ENCODE results near the gene IER2. TPM values are rescaled to one million over a fixed set of nuclear protein-coding genes. Genes with fewer than 3 reads are reported as not detected.
A peak's percentile ranks its signal among the peaks of the same experiment; 100 is the strongest.

The IER2 gene
- total RNA-seq, 1 experiment from 2014 or later, result 72.0 TPM

- H3K4me3 ChIP-seq (ENCODE audit: low read depth, low read length), result peak overlapping the region; percentile 62
- H3K9me3 Mint-ChIP-seq (ENCODE audit: unreplicated experiment), result no peaks in the 10 kb centered on the region
- POLR2A ChIA-PET, result interaction anchor here (0.5 to 1.3 kb wide), 6 partner anchors 15 to 1775 kb away, joined by 3 to 8 read pairs (median 5); partner anchors contain the start of genes NACC1 and SWSAP1
- peaks cover 23% of the 10 kb centered on the region for H3K4me1 Mint-ChIP-seq (ENCODE audit: low read depth, unreplicated experiment)
- DNase-seq, result peak; percentile 49 to 50
- BruUV-seq (replicated peaks), result no TSS peak
- H3K27me3 ChIP-seq (replicated peaks; ENCODE audit: control insufficient read depth, insufficient read depth, low read length), result no peaks in the 10 kb centered on the region
- H3K4me1 ChIP-seq, result no peaks in the 10 kb centered on the region
- intact Hi-C loops (cut with micrococcal nuclease; ENCODE audit: unreplicated experiment), result loop anchor here (1.0 to 5.0 kb wide), 4 partner anchors 15 to 357 kb away; partner anchors contain the start of genes JUNB and TRMT1
- H3K36me3 Mint-ChIP-seq (ENCODE audit: insufficient read depth, unreplicated experiment), result peaks cover 48% of the 10 kb centered on the region
- no peaks in the 10 kb centered on the region for H3K9me3 ChIP-seq
- TF ChIP-seq CTCF (IDR thresholded peaks at IDR 0.05; ENCODE audit: insufficient read depth in 1 of 2, low read depth in 1 of 2, low read length in 1 of 2, severe bottlenecking in 1 of 2, unreplicated experiment in 1 of 2), result no peak
- CTCF ChIA-PET, result interaction anchor here (0.6 to 1.8 kb wide), 6 partner anchors 13 to 475 kb away, joined by 3 to 8 read pairs (median 6); no protein-coding TSS in a partner anchor
- peaks cover 2% of the 10 kb centered on the region; the same call in 1 of the 2 replicates for H3K36me3 ChIP-seq (ENCODE audit: control insufficient read depth, insufficient read depth, low read length)
- peak overlapping the region; percentile 98 for H3K27ac Mint-ChIP-seq (ENCODE audit: unreplicated experiment)
- H3K4me3 Mint-ChIP-seq (ENCODE audit: unreplicated experiment), result peak overlapping the region; percentile 83
- peaks cover 4% of the 10 kb centered on the region for H3K27me3 Mint-ChIP-seq (ENCODE audit: insufficient read depth, unreplicated experiment)
These were observed 504 bp upstream of the IER2 start for GRCh38 chr19:13149628-13150186.

- peaks cover 61% of the 10 kb centered on the region for H3K36me3 Mint-ChIP-seq (ENCODE audit: insufficient read depth, unreplicated experiment)
- Histone ChIP-seq H3K4me1 (peaks cover 12% of the 10 kb centered on the region), H3K36me3 (ENCODE audit: control insufficient read depth, insufficient read depth, low read length) (peaks cover 2% of the 10 kb centered on the region; the same call in 1 of the 2 replicates), H3K9me3 (no peaks in the 10 kb centered on the region), H3K27me3 (replicated peaks; ENCODE audit: control insufficient read depth, insufficient read depth, low read length) (no peaks in the 10 kb centered on the region), H3K4me3 (ENCODE audit: low read depth, low read length) (peak overlapping the region; percentile 62)
- peak overlapping the region; percentile 83 for H3K4me3 Mint-ChIP-seq (ENCODE audit: unreplicated experiment)
- peak overlapping the region; percentile 98 for H3K27ac Mint-ChIP-seq (ENCODE audit: unreplicated experiment)
- H3K9me3 Mint-ChIP-seq (ENCODE audit: unreplicated experiment), result no peaks in the 10 kb centered on the region
- peaks cover 23% of the 10 kb centered on the region for H3K4me1 Mint-ChIP-seq (ENCODE audit: low read depth, unreplicated experiment)
- POLR2A ChIA-PET, result interaction anchor here (1.3 kb wide), 1 partner anchor 17 kb away, joined by 5 read pairs; no protein-coding TSS in a partner anchor
- DNase-seq, result peak in 1 of 2 experiments; percentile 43
- no peak for TF ChIP-seq CTCF (IDR thresholded peaks at IDR 0.05; ENCODE audit: insufficient read depth in 1 of 2, low read depth in 1 of 2, low read length in 1 of 2, severe bottlenecking in 1 of 2, unreplicated experiment in 1 of 2)
- intact Hi-C loops (cut with micrococcal nuclease; ENCODE audit: unreplicated experiment), result loop anchor here (1.0 to 5.0 kb wide), 4 partner anchors 14 to 359 kb away; partner anchors contain the start of genes JUNB and TRMT1
- peaks cover 4% of the 10 kb centered on the region for H3K27me3 Mint-ChIP-seq (ENCODE audit: insufficient read depth, unreplicated experiment)
- BruUV-seq (replicated peaks), result TSS peak; percentile 42
- CTCF ChIA-PET, result interaction anchor here (0.6 to 1.8 kb wide), 4 partner anchors 9 to 111 kb away, joined by 3 to 9 read pairs (median 5); no protein-coding TSS in a partner anchor
These were observed 857 bp downstream of the IER2 start for GRCh38 chr19:13150931-13151604.

All from Caco-2 (cell line).